ENCODE data around the gene ADPRM.

The ADPRM gene

DNA sequence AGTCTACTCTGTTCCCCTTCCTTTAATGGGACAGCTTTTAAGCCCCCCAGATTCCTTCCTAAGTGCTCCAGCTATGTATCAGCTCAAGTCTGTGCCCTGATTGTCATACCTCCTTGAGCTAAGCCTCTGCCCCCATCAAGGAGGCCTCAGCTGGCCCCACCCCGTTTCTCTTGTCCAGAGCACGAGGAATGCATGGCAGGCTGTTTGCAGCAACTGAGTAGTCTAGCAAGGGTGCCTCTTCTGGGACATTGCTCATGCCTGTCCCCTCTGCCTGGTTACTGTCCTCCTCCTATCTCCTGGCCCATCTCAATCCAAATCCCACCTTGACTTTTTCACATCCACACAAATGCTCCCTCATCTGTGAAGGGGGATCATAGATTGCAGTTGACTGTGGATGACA, 60.3 kb downstream of the ADPRM start:
- DNase-seq (ENCODE audit: low read depth, low spot score), result no peak
- H3K4me3 ChIP-seq (ENCODE audit: low read depth, low read length), result no peak overlapping the region
- TF ChIP-seq, protein P1, sequence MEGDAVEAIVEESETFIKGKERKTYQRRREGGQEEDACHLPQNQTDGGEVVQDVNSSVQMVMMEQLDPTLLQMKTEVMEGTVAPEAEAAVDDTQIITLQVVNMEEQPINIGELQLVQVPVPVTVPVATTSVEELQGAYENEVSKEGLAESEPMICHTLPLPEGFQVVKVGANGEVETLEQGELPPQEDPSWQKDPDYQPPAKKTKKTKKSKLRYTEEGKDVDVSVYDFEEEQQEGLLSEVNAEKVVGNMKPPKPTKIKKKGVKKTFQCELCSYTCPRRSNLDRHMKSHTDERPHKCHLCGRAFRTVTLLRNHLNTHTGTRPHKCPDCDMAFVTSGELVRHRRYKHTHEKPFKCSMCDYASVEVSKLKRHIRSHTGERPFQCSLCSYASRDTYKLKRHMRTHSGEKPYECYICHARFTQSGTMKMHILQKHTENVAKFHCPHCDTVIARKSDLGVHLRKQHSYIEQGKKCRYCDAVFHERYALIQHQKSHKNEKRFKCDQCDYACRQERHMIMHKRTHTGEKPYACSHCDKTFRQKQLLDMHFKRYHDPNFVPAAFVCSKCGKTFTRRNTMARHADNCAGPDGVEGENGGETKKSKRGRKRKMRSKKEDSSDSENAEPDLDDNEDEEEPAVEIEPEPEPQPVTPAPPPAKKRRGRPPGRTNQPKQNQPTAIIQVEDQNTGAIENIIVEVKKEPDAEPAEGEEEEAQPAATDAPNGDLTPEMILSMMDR (IDR thresholded peaks at IDR 0.05; ENCODE audit: insufficient read depth, low read length, missing control alignments), result no peak
- CTCF ChIA-PET, result interaction anchor here (1.0 kb wide), 1 partner anchor 20 kb away, joined by 3 read pairs; no protein-coding TSS in a partner anchor
- POLR2A ChIA-PET, result no interaction called here

DNA sequence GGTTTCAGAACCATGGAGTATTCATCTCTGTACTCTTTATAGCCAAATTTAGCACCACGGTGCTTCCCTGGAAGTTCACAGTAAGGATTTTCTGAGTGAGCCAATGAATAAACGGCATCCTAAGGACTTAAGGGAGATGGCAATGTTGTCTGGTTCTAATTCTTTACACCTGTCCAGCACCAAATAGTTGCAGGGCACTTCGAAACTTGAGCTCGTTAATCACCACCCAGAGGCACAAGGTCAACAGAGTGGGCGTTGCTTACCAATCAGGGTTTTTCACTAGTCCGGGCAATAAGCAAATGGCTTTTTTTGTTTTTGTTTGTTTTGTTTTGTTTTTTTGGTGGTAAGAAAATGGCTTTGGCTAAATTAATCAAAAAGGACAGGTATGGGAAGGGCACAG, 60.7 kb downstream of the ADPRM start:
- DNase-seq (ENCODE audit: low read depth, low spot score), result no peak
- CTCF ChIA-PET, result interaction anchor here (1.0 kb wide), 1 partner anchor 21 kb away, joined by 3 read pairs; no protein-coding TSS in a partner anchor
- POLR2A ChIA-PET, result no interaction called here
- TF ChIP-seq, protein P1 (IDR thresholded peaks at IDR 0.05; ENCODE audit: insufficient read depth, low read length, missing control alignments), result no peak
- no peak overlapping the region for H3K4me3 ChIP-seq (ENCODE audit: low read depth, low read length)
